Parathyroid adenoma (tissue), 2 donors: ENCODE results near the gene MDH2.
"Not testable (repeated sequence)": the region's sequence is repeated elsewhere in the genome, so short reads cannot be mapped to it uniquely, and the experiment has no call there.

Source experiments
- H2AFZ ChIP-seq: fragments of 300-600 bp; sonication (generic); one replicate; pipeline ENCODE4 v1.7.0; 2017; ENCODE audit warnings: antibody characterized with exemption, mild to moderate bottlenecking
- H3K27ac ChIP-seq: fragments of 300-600 bp; sonication (generic); one replicate; pipeline ENCODE4 v1.7.0; 2017
- H3K27me3 ChIP-seq: fragments of 300-600 bp; sonication (generic); one replicate; pipeline ENCODE4 v1.7.0; 2017; ENCODE audit warnings: low read length; ENCODE audit not compliant: control insufficient read depth, insufficient read depth
- H3K36me3 ChIP-seq: fragments of 300-600 bp; sonication (generic); one replicate; pipeline ENCODE4 v1.7.0; 2017; ENCODE audit warnings: low read length; ENCODE audit not compliant: control insufficient read depth, insufficient read depth
- H3K4me1 ChIP-seq: fragments of 300-600 bp; sonication (generic); one replicate; pipeline ENCODE4 v1.7.0; 2017; ENCODE audit warnings: control low read depth
- H3K4me2 ChIP-seq: fragments of 300-600 bp; sonication (generic); one replicate; pipeline ENCODE4 v1.7.0; 2017; ENCODE audit warnings: low read length
- H3K4me3 ChIP-seq: fragments of 300-600 bp; sonication (generic); one replicate; pipeline ENCODE4 v1.7.0; 2017; ENCODE audit warnings: low read depth, low read length
- H3K79me2 ChIP-seq: fragments of 300-600 bp; sonication (generic); one replicate; pipeline ENCODE4 v1.7.0; 2017; ENCODE audit warnings: control low read depth
- H3K9ac ChIP-seq: fragments of 300-600 bp; sonication (generic); one replicate; pipeline ENCODE4 v1.7.0; 2017; ENCODE audit warnings: mild to moderate bottlenecking
- H3K9me3 ChIP-seq: fragments of 300-600 bp; sonication (generic); one replicate; pipeline ENCODE4 v1.7.0; 2017; ENCODE audit warnings: low read length; ENCODE audit not compliant: control insufficient read depth
- TF ChIP-seq, protein P1 (sequence below): fragments of 300-600 bp; sonication (generic); IDR thresholded peaks from one replicate; pipeline ENCODE4 v1.7.0; 2017; ENCODE audit warnings: antibody characterized with exemption, mild to moderate bottlenecking
- donor health status: primary hyperparathyroidism.

Gene MDH2

DNA sequence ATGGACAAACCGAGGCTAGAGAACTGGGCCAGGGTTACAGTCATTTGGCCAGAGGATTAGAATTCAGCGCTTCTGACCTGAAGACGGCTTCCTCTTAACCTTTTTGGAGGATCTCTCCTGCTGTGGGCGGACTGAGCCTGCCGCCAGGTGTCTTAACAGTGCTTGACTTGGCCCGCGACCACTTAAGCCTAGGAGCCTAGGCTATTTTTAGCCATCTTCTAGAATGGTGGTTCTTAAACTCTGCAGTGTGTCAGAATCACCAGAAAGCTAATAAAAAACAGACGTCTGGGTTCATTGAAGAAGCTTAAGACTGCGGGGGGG lies 722 bp downstream of the MDH2 start:
- Histone ChIP-seq H3K4me2 (peak overlapping the region; percentile 96), H2AFZ (peak overlapping the region; percentile 69)
- TF ChIP-seq, protein P1, sequence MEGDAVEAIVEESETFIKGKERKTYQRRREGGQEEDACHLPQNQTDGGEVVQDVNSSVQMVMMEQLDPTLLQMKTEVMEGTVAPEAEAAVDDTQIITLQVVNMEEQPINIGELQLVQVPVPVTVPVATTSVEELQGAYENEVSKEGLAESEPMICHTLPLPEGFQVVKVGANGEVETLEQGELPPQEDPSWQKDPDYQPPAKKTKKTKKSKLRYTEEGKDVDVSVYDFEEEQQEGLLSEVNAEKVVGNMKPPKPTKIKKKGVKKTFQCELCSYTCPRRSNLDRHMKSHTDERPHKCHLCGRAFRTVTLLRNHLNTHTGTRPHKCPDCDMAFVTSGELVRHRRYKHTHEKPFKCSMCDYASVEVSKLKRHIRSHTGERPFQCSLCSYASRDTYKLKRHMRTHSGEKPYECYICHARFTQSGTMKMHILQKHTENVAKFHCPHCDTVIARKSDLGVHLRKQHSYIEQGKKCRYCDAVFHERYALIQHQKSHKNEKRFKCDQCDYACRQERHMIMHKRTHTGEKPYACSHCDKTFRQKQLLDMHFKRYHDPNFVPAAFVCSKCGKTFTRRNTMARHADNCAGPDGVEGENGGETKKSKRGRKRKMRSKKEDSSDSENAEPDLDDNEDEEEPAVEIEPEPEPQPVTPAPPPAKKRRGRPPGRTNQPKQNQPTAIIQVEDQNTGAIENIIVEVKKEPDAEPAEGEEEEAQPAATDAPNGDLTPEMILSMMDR = no peak

DNA sequence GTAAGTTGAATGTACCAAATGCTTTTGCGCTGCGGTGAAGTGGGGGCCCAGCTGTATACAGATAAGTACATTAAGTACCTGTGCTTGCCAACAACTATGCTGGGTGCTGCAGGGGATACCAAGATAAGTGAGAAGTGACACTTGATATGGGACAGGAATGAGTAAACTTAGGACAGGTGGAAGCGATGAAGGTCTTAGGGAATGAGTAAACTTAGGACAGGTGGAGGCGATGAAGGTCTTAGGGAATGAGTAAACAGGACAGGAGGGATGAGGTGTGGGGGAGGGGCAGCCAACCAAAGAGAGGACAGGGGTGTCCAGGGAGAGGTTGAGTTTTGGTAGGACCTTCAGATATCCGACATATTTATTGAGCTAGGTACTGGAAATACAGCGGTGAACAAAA lies 1.4 kb downstream of the MDH2 start:
- H3K4me1 ChIP-seq = peaks cover 12% of the 10 kb centered on the region
- peak overlapping the region; percentile 75 for H3K27ac ChIP-seq
- H3K9me3 ChIP-seq = no peaks in the 10 kb centered on the region

More for the DNA sequence above, 722 bp downstream of the MDH2 start:
- peak overlapping the region; percentile 95 for H3K4me3 ChIP-seq
- peaks cover 60% of the 10 kb centered on the region for H3K79me2 ChIP-seq
- peaks cover 12% of the 10 kb centered on the region for H3K4me1 ChIP-seq
- no peaks in the 10 kb centered on the region for H3K36me3 ChIP-seq
- H3K9ac ChIP-seq = peak overlapping the region; percentile 30
- no peaks in the 10 kb centered on the region for H3K9me3 ChIP-seq
- peak overlapping the region; percentile 75 for H3K27ac ChIP-seq
- no peaks in the 10 kb centered on the region for H3K27me3 ChIP-seq

DNA sequence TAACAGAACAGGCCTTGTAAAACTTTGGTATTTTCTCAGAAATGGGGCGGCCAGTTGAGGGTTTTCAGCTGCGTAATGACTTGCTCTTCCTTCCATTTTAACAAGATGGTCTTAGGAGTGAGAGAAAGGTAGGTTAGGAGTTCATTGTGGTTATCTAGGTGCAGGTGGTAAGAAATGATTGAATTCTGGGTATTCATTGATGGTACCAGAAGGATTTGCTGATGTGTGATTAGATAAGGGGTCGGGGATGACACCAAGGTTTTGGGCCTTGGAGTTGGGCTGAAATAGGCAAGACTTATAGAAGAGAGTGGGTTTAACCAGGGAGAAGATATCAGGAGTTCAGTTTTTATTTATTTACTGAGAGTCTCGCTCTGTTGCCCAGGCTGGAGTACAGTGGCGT lies 2.6 kb downstream of the MDH2 start:
- Histone ChIP-seq H3K27ac (no peak overlapping the region), H3K4me3 (no peak overlapping the region), H3K4me1 (peaks cover 12% of the 10 kb centered on the region), H3K27me3 (no peaks in the 10 kb centered on the region), H3K9me3 (no peaks in the 10 kb centered on the region), H3K9ac (no peak overlapping the region), H3K79me2 (peaks cover 65% of the 10 kb centered on the region), H2AFZ (no peak overlapping the region), H3K4me2 (no peak overlapping the region), H3K36me3 (no peaks in the 10 kb centered on the region)
- TF ChIP-seq, protein P1 = no peak

More for the DNA sequence above, 1.4 kb downstream of the MDH2 start:
- Histone ChIP-seq H3K27me3 (no peaks in the 10 kb centered on the region), H2AFZ (no peak overlapping the region), H3K9ac (no peak overlapping the region), H3K4me2 (peak overlapping the region; percentile 96), H3K36me3 (no peaks in the 10 kb centered on the region), H3K79me2 (peaks cover 62% of the 10 kb centered on the region), H3K4me3 (peak overlapping the region; percentile 95)
- TF ChIP-seq, protein P1 = no peak

DNA sequence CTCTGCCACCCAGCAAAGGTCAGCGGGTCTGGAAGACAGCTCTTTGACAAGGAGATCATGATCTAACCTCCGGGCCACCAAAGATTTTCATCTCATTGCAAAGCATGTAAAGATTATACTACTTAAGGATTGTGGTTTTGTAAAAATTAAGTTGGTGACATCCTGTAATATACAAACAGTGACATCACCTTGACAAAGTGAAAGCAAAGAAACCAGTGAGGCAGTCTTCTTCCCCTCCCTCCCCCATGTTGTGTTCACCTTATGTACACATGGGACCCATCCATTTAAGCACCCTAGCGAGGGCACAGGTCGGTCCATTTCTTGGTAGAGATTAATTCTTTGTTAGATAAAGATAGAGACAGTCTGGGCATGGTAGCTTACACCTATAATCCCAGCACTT lies 3.9 kb downstream of the MDH2 start:
- Histone ChIP-seq H3K27me3 (no peaks in the 10 kb centered on the region), H3K79me2 (peaks cover 61% of the 10 kb centered on the region), H3K9me3 (no peaks in the 10 kb centered on the region), H3K4me1 (peaks cover 12% of the 10 kb centered on the region), H3K36me3 (no peaks in the 10 kb centered on the region), H3K9ac (no peak overlapping the region), H3K4me3 (no peak overlapping the region), H3K4me2 (no peak overlapping the region), H2AFZ (no peak overlapping the region), H3K27ac (no peak overlapping the region)
- TF ChIP-seq, protein P1 = no peak

DNA sequence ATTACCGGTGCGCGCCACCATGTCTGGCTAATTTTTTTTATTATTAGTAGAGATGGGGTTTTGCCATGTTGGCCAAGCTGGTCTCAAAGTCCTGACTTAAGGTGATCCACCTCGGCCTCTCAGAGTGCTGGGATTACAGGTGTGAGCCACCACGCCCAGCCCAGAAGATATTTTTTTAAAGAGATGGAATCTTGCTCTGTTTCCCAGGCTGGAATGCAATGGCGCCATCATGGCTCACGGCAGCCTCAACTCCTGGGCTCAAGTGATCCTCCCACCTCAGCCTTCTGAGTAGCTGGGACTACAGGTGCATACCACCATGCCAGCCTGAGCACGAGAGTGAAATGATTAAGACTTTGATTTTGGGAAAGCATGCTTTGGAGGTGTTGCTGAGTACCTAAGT lies 4.8 kb downstream of the MDH2 start:
- H3K36me3 ChIP-seq, H3K9ac ChIP-seq, H3K27ac ChIP-seq, H3K9me3 ChIP-seq, H3K4me3 ChIP-seq, H3K4me2 ChIP-seq, H3K27me3 ChIP-seq, H2AFZ ChIP-seq: not testable (repeated sequence)
- peaks cover 60% of the 10 kb centered on the region for H3K79me2 ChIP-seq
- peaks cover 12% of the 10 kb centered on the region for H3K4me1 ChIP-seq
